Measurements from ENCODE around the gene GPR173.
A peak's percentile ranks its signal among the peaks of the same experiment; 100 is the strongest.

GPR173 gene

GRCh38 chrX:53077207-53078197 is 28.9 kb downstream of the GPR173 start:
- ChIA-PET CTCF (no interaction called here), POLR2A (interaction anchor here (0.6 kb wide), 1 partner anchor 139 kb away, joined by 3 read pairs; no protein-coding TSS in a partner anchor)
- TF ChIP-seq CTCF (IDR thresholded peaks at IDR 0.05; ENCODE audit: insufficient read depth, low read length, missing control alignments): no peak
- H3K4me3 ChIP-seq (ENCODE audit: low read depth, low read length): no peak overlapping the region
- no peak for DNase-seq (ENCODE audit: low read depth, low spot score)

GRCh38 chrX:53078943-53079342 is 30.4 kb downstream of the GPR173 start:
- ChIA-PET POLR2A (no interaction called here), CTCF (interaction anchor here (0.8 kb wide), 1 partner anchor 9 kb away, joined by 3 read pairs; no protein-coding TSS in a partner anchor)
- no peak overlapping the region for H3K4me3 ChIP-seq (ENCODE audit: low read depth, low read length)
- DNase-seq (ENCODE audit: low read depth, low spot score): no peak
- no peak for TF ChIP-seq CTCF (IDR thresholded peaks at IDR 0.05; ENCODE audit: insufficient read depth, low read length, missing control alignments)

- ChIA-PET POLR2A (no interaction called here), CTCF (interaction anchor here (1.9 kb wide), 1 partner anchor 9 kb away, joined by 8 read pairs; no protein-coding TSS in a partner anchor)
- DNase-seq (ENCODE audit: low read depth, low spot score): no peak
- no peak for TF ChIP-seq CTCF (IDR thresholded peaks at IDR 0.05; ENCODE audit: insufficient read depth, low read length, missing control alignments)
- H3K4me3 ChIP-seq (ENCODE audit: low read depth, low read length): peak overlapping the region; percentile 32
These were observed 32.3 kb downstream of the GPR173 start for GRCh38 chrX:53080628-53081580.

- DNase-seq (ENCODE audit: low read depth, low spot score): peak; percentile 91
- H3K4me3 ChIP-seq (ENCODE audit: low read depth, low read length): peak within 1 kb of the TSS; percentile 67
- ChIA-PET POLR2A (interaction anchor here (0.6 to 1.3 kb wide), 9 partner anchors 17 to 1015 kb away, joined by 3 to 8 read pairs (median 3); no protein-coding TSS in a partner anchor), CTCF (interaction anchor here (1.0 kb wide), 1 partner anchor 12 kb away, joined by 4 read pairs; no protein-coding TSS in a partner anchor)
- no peak for TF ChIP-seq CTCF (IDR thresholded peaks at IDR 0.05; ENCODE audit: insufficient read depth, low read length, missing control alignments)
These were observed 33.6 kb downstream of the GPR173 start, which contains the start of gene TSPYL2 for GRCh38 chrX:53081925-53082772. Gene TSPYL2 (plus strand): TSS chrX:53082367. CDS start chrX:53082499, 132 bp downstream.

- no peak for DNase-seq (ENCODE audit: low read depth, low spot score)
- peak overlapping the region; percentile 67 for H3K4me3 ChIP-seq (ENCODE audit: low read depth, low read length)
- CTCF ChIA-PET: interaction anchor here (1.0 kb wide), 1 partner anchor 13 kb away, joined by 4 read pairs; no protein-coding TSS in a partner anchor
- TF ChIP-seq CTCF (IDR thresholded peaks at IDR 0.05; ENCODE audit: insufficient read depth, low read length, missing control alignments): no peak
- POLR2A ChIA-PET: interaction anchor here (0.7 to 1.3 kb wide), 3 partner anchors 20 to 1014 kb away, joined by 3 to 8 read pairs (median 5); no protein-coding TSS in a partner anchor
These were observed 34.4 kb downstream of the GPR173 start for GRCh38 chrX:53082773-53083616.

All from AG04449 (cell line).